GM19238 (cell line): ENCODE measurements around the gene POLRMT.

Source experiments
- DNase-seq: peaks from one replicate; pipeline ENCODE4 v3.0.0; 2011; ENCODE audit warnings: low spot score; ENCODE audit not compliant: insufficient read length

POLRMT gene

GRCh38 chr19:579111-579841 lies 54.1 kb downstream of the POLRMT start:
- DNase-seq = no peak

DNA sequence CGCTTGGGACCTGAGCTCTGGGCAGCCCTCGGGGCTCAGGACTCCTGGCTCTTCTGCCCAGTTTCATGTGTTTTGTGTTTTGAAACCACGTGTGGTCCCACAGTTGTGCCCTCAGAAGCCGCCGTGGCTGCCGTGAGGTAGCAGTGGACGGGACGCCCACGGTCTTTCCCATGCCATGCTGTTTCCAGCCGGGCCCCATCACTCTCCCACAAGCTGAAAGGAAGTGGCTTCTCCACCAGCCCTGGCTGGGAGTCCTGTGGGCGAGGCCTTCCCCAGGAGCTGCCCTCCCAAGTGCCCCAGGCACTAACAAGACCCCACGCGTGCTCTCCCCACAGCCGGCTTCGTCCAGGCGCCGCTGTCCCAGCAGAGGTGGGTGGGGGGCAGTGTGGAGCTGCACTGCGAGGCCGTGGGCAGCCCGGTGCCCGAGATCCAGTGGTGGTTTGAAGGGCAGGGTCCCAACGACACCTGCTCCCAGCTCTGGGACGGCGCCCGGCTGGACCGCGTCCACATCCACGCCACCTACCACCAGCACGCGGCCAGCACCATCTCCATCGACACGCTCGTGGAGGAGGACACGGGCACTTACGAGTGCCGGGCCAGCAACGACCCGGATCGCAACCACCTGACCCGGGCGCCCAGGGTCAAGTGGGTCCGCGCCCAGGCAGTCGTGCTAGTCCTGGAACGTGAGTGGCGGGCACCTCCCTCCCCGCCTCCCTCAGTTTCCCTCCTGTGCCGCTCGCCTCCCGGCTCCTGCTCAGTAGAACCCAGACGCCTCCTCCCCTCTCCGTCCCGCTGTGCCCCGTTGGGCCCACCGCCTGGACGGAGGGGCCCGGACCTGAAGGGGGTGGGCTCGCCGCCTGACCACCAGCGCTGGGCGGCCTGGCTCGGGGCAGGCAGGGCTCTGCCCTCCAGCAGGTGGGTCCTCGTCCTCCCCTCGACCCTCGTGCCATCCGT lies 55.6 kb downstream of the POLRMT start:
- DNase-seq = no peak

DNA sequence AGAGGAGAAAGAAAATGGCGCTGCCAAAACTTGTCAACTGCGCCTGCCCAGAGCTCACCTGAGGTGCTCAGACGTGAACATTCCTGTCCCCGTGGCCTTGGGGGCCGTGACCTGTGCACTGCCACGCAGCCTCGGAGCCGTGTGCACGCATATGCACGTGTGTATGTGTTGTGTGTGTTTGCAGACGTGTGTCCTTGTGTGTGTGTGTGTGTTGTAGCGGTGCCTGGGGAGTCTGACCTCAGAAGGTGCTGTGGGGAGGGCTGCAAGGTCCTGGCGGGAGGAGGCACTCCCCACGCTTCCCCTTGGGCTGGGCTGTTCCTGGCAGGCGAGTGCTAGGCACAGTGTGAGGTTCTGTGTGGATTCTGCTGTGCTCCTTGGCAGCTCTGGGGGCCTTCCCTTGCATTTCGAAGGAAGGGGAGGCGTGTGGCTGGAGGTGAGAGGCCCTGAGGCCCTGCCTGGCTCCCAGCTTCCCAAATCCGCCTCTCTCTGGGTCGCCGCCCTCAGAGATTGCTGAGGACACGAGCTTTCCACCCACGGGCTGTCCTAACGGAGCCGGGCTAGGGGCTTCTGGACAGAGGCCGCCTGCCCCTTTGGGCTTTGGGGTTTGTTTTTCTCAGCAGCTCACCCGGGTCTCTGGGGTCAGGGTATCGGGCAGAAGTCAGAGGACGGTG lies 56.4 kb downstream of the POLRMT start:
- no peak for DNase-seq

DNA sequence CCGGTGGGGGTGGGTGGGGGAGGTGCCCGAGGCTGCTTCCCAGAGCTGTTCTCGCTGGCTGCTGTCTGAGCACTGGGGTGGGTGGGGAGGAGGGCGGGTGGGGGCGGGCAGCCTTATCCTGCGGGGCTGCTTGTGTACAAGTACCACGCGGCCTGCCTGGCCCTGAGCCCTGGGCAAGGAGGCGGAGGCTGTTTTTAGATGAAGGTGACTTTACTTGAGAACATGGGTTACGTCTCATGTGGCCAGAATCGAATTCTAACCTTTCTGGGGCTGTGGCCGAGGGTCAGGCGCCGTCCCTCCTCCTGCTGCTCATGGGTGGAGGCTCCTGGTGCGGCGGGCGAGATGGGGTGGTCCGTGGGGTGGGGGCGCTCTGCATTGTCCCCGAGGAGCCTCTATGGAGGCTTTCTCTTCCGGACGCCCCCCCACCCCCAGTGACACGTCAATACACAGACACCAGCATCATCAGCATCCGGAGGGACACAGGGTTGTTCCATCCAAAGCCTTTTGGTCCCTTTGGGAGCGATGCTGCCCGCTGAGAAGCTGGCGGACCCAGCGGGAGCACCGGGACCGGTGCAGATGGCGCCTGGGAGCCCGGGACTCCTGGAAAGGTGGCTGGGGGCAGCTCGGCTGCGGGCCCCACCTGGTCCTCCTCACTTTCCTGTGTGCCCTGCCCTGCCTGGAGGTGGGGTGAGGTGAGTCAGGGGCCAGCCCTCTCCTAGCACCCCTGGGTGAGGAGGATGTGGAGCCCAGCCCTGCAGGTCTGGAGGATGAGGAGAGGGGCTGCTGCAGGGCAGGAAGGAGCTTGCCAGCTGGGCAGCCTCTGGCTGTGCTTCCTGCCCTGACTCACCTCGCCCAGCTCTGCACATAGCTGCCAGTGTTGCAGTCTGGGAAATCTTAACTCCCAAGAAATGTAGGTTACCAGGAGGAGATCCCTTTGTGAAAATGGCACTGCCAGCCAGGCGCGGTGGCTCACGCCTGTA lies 57.5 kb downstream of the POLRMT start:
- DNase-seq = no peak

DNA sequence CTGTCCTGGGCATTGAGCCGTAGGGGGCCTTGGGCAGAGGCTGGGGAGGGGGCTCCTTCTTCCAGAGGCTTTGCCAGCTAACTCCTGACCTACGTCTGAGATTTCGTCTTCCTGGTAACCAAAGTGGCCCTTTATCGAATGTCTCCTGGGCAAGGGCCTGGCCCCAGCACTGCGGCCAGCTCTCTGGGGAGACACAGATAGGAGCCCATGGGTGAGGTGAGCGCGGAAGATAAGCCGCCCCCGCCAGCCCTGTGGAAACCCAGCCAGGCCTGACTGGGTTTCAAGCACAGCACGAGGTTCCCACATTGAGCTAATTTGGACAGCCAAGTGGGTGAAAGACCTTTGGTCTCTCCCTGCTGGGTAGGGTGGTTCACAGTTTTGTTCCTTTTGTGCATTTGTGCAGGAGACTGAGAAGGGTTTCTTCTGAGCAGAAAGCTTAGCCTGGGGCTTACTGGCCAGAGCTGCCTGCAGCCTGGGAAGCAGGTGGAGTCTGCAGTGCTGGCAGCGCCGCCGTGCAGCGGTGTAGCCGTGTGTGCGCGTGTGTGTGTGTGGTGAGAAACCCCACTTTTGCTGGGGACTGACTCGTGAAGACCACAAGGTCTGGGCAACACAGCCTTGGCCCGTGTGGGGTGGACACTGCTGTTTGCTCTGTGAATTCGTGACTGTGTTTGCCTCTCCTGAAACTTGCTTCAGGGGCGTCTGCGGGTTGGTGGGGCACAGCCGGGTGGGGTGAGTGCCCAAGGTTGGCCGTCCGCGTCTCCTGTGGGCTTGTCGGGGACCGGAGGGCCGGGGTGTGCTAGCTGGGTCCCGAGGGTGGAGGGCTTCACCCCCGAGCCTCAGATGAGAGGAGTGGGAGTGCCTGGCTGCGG lies 58.4 kb downstream of the POLRMT start:
- DNase-seq = no peak

DNA sequence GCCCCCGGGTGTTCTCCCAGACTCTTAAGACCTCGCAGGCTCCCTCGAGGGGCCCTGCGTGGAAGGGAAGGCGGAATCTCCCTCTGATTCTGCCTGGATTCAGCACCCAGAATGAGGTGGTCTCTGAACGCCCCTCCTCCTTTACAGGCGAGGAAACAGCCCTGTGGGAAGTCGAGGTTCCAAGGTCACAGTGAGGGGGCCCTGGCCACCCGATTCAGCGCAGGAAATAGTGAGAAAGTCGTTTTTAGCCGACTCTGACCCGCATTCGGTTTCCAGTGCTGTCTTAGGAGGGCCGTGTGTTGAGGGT lies 59.9 kb downstream of the POLRMT start:
- DNase-seq = no peak

GRCh38 chr19:572743-573518 lies 60.4 kb downstream of the POLRMT start:
- DNase-seq = no peak

DNA sequence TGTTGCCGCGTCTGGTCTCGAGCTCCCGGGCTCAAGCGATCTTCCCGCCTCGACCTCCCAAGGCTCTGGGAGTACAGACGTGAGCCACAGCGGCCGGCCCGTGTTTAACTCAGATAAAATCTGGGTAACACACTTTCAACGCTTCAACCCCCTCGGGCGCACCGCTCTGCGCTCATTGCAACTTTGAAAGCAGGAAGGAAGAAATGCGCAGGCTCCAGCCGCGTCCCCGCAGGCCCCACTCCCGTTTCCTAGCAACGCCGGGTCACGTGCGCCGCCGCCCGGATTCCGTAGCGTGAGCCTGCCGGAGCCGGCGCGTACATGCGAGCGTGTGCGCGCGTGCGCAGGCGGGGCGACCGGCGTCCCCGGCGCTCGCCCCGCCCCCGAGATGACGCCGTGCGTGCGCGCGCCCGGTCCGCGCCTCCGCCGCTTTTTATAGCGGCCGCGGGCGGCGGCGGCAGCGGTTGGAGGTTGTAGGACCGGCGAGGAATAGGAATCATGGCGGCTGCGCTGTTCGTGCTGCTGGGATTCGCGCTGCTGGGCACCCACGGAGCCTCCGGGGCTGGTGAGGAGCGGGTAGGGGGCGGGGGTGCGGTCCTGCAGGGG lies 61.1 kb downstream of the POLRMT start, which contains the start of gene BSG:
TSS of gene BSG (plus strand) at position 457 of the 603 bp plus-strand sequence. CDS start at position 496, 39 bp downstream.
- peak; percentile 99 for DNase-seq

DNA sequence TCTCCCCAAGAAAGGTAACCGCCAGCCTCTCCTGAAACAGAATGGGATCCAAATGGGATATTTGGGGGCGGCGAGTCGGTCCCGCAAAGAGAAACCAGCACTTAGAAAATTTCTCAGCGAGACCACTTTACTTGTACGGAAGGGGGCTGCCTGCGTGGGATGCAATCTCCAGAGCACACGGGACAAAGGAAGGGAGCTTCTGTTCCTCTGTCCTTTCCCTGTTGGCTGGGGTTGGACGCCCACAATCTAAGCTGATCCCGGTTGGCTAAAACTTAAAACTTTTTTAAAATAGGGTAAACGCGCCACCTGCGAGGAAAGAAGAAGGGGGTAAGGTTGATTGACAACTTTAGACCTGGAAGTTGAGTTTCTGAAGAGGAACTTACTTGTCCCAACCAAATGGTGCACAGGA lies 61.8 kb downstream of the POLRMT start:
- DNase-seq = peak; percentile 38

DNA sequence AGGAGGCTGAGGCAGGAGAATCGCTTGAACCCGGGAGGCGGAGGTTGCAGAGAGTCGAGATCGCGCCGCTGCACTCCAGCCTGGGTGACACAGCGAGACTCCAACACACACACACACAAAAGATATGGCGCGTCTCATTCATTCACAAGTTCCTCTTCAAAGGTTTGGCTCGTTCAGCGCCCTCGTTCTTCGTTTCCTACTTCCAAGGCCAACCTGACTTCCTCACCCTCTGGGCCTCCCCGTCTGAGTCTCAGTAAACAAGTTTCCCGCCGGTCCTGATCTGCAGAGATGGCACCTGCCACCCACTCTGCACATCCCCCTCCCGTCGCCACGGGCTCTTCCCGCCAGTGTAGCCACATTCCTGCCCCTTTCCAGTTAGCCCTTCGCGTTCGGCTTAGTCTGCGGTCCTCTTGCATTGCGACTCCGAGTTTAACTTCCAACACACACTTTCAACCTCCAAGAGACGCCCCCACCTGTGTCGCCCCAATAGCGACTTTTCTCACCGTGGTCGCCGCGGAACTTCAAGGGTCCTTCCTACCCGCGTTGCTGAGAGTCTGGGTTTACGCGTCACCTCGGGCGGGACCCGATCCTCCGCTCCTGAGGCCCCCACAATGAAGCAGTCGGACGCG lies 62.3 kb downstream of the POLRMT start:
- DNase-seq = peak; percentile 46

DNA sequence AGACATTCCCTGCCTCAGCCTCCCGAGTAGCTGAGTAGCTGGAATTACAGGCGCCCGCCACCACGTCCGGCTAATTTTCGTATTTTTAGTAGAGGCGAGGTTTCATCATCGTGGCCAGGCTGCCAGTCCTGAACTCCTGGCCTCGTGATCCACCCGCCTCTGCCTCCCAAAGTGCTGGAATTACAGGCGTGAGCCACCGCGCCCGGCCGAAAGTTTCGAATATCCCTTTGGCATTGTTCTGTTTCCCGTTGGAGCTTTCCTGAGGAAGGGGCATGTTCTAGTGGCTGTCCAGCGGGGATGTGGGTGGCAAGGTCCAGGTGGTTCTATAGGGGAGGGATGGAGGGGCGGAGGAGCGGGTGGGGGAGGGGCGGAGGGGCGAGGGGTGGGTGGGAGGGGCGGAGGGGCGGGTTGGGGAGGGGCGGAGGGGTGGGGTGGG lies 63.1 kb downstream of the POLRMT start:
- DNase-seq = no peak

GRCh38 chr19:567296-567900 lies 65.9 kb downstream of the POLRMT start:
- no peak for DNase-seq
